GM12878 (cell line): Measurements from ENCODE around the gene NANOG. TPM values are rescaled to one million over a fixed set of nuclear protein-coding genes. Genes with fewer than 3 reads are reported as not detected.

Experiments
- ATAC-seq: fragments of 200-7000 bp; cut with Tn5 transposase; 3 replicates; pipeline ENCODE4 v1.9.1; 2020; ENCODE audit warnings: mild to moderate bottlenecking, moderate library complexity
- BruUV-seq: library from RNA; stranded (reverse); fragments of 400-500 nt; replicated peaks from 2 replicates; lab custom pipeline; 2021; lab: Mats Ljungman, UMichigan
- CTCF ChIA-PET: fragments of 300-600 bp; sonication (Branson Sonifier 250); formaldehyde crosslinking; extraction: SDS; loops from one replicate; lab custom pipeline; 2021; ENCODE audit warnings: inconsistent platforms; lab: Yijun Ruan, JAX
- POLR2A ChIA-PET: fragments of 350-600 bp; formaldehyde crosslinking; extraction: SDS; loops from one replicate; lab custom pipeline; 2021; ENCODE audit warnings: inconsistent platforms; lab: Charles Lee
- RAD21 ChIA-PET: fragments of 300-600 bp; sonication (Branson Sonifier 250); formaldehyde crosslinking; loops from one replicate; lab custom pipeline; 2023; ENCODE audit warnings: antibody characterized with exemption; ENCODE audit not compliant: unreplicated experiment; lab: Charles Lee
- SMC1A ChIA-PET: fragments of 300-600 bp; sonication (Branson Sonifier 250); formaldehyde crosslinking; loops from one replicate; lab custom pipeline; 2023; ENCODE audit not compliant: unreplicated experiment, uncharacterized antibody; lab: Charles Lee
- DNase-seq: peaks from one replicate; pipeline ENCODE4 v3.0.0-alpha.2; 2011; ENCODE audit warnings: low read depth, low spot score
- FAIRE-seq: peaks from 3 replicates; lab custom pipeline; 2011; peaks lifted over from hg19 to GRCh38; lab: Jason Lieb, UNC
- H2AFZ ChIP-seq: 2 replicates; pipeline ENCODE4 v1.6.0; 2011; ENCODE audit warnings: low read depth, low read length, control low read depth; ENCODE audit not compliant: control insufficient read depth
- H3K27ac ChIP-seq: 2 replicates; pipeline ENCODE4 v1.5.1; 2011; ENCODE audit warnings: control low read depth; ENCODE audit not compliant: control insufficient read depth, insufficient read depth
- H3K27me3 ChIP-seq, 2 experiments: replicated peaks in 1 of 2; 2 replicates each; pipeline versions ENCODE4 v1.6.0 to v1.6.1; 2011; ENCODE audit warnings: low read length in 1 of 2; ENCODE audit not compliant: control insufficient read depth in 2 of 2, insufficient read depth in 2 of 2
- H3K36me3 ChIP-seq, 2 experiments: 2 replicates each; pipeline ENCODE4 v1.5.1; 2011; ENCODE audit warnings: low read length in 1 of 2; ENCODE audit not compliant: control insufficient read depth in 2 of 2, insufficient read depth in 2 of 2
- H3K4me1 ChIP-seq: 2 replicates; pipeline ENCODE4 v1.6.1; 2011; ENCODE audit warnings: mild to moderate bottlenecking, low read length, moderate library complexity, mixed read lengths; ENCODE audit not compliant: control insufficient read depth, insufficient read depth
- H3K4me2 ChIP-seq: 2 replicates; pipeline ENCODE4 v1.6.0; 2011; ENCODE audit warnings: control low read depth; ENCODE audit not compliant: control insufficient read depth, insufficient read depth
- H3K4me3 ChIP-seq: fragments of 200-600 bp; sonication (generic); 2 replicates; pipeline ENCODE4 v1.5.1; 2016
- H3K79me2 ChIP-seq: 2 replicates; pipeline ENCODE4 v1.6.0; 2011; ENCODE audit warnings: low read length; ENCODE audit not compliant: control insufficient read depth, insufficient read depth
- H3K9ac ChIP-seq: 2 replicates; pipeline ENCODE4 v1.8.0; 2011; ENCODE audit warnings: low read length, control low read depth, mixed read lengths; ENCODE audit not compliant: control insufficient read depth, insufficient read depth
- H3K9me3 ChIP-seq: replicated peaks from 3 replicates; pipeline ENCODE4 v1.5.1; 2011; ENCODE audit warnings: mild to moderate bottlenecking, low read length; ENCODE audit not compliant: control insufficient read depth, insufficient read depth
- H4K20me1 ChIP-seq: 2 replicates; pipeline ENCODE4 v1.6.0; 2011; ENCODE audit not compliant: control insufficient read depth, insufficient read depth
- CBX3 ChIP-seq: fragments of 200-600 bp; sonication (generic); IDR thresholded peaks from 2 replicates; pipeline ENCODE4 v1.6.1; 2016; ENCODE audit warnings: low read depth, borderline replicate concordance
- MAX ChIP-seq: IDR thresholded peaks from 2 replicates; pipeline ENCODE4 v1.6.1; 2012; ENCODE audit warnings: low read depth, low read length, improper control_type of control experiment
- MEF2B ChIP-seq: fragments of 450-650 bp; IDR thresholded peaks from 2 replicates; pipeline ENCODE4 v1.6.1; 2018; ENCODE audit warnings: mild to moderate bottlenecking, moderate library complexity; ENCODE audit not compliant: partially characterized antibody, poor library complexity, severe bottlenecking
- MLLT1 ChIP-seq: fragments of 450-650 bp; IDR thresholded peaks from 2 replicates; pipeline ENCODE4 v1.6.1; 2016; ENCODE audit warnings: mild to moderate bottlenecking
- NFXL1 ChIP-seq: fragments of 450-650 bp; IDR thresholded peaks from 2 replicates; pipeline ENCODE4 v1.6.1; 2017; ENCODE audit warnings: antibody characterized with exemption, mild to moderate bottlenecking, borderline replicate concordance
- NFYB ChIP-seq: IDR thresholded peaks from 2 replicates; pipeline ENCODE4 v1.6.1; 2011; ENCODE audit warnings: low read depth, mild to moderate bottlenecking, low read length, improper control_type of control experiment, moderate library complexity; ENCODE audit not compliant: insufficient read depth
- PRDM15 ChIP-seq: fragments of 450-650 bp; formaldehyde crosslinking; IDR thresholded peaks from 2 replicates; pipeline ENCODE4 v1.4.0; 2020; ENCODE audit warnings: mild to moderate bottlenecking, moderate library complexity
- RCOR1 ChIP-seq: conservative IDR thresholded peaks from 2 replicates; pipeline ENCODE4 v1.6.1; 2012; ENCODE audit warnings: low read depth, low read length, improper control_type of control experiment
- RUNX3 ChIP-seq: IDR thresholded peaks from 2 replicates; pipeline ENCODE4 v1.6.1; 2012; ENCODE audit warnings: low read length, inconsistent platforms
- WGBS: methylation state at CpG from one replicate; pipeline ENCODE4 v1.1.6; 2016; ENCODE audit warnings: low lambda C conversion rate; ENCODE audit not compliant: insufficient replicate concordance, insufficient coverage; ENCODE audit errors: missing lambda C conversion rate; 5-methylcytosine and 5-hydroxymethylcytosine counted together
- in situ Hi-C: fragments of 300-500 bp; cut with MboI; formaldehyde crosslinking; loops from 9 replicates; pipeline ENCODE4 v1.14.3; 2018; ENCODE audit warnings: mixed read lengths
- intact Hi-C: fragments of 100-400 bp; cut with micrococcal nuclease; formaldehyde crosslinking; loops from one replicate; pipeline ENCODE4 v1.14.2; 2022; ENCODE audit not compliant: unreplicated experiment
- polyA plus RNA-seq, 11 experiments: library from polyadenylated mRNA; depleted of rRNA in 4 of 11; unstranded in 6 of 11; stranded (reverse) in 5 of 11; fragments of >200 nt; fragmentation: Nextera tagmentation in 4 of 11; fragmentation: Illumina TruSeq in 1 of 11; extraction: Ambion mirVana in 4 of 11; extraction: Trizol in 1 of 11; gene quantifications; 1 replicate in 1 of 11; 2 replicates in 10 of 11; pipeline versions ENCODE4 v1.2.1 to v1.2.3, GENCODE V29; 2011 to 2016; ENCODE audit warnings: inconsistent platforms in 2 of 11, missing spikeins in 2 of 11, low read depth in 1 of 11
- total RNA-seq, 4 experiments: library from RNA; depleted of rRNA in 3 of 4; stranded (reverse); fragments of >200 nt in 3 of 4; fragmentation: Illumina TruSeq in 1 of 4; extraction: Trizol in 1 of 4; gene quantifications; 2 replicates each; pipeline versions ENCODE4 v1.2.1 to v1.2.3, GENCODE V29; 2013 to 2021
- TF ChIP-seq, protein P1 (sequence below): fragments of 450-650 bp; IDR thresholded peaks from 2 replicates; pipeline ENCODE4 v1.6.1; 2016; ENCODE audit warnings: mild to moderate bottlenecking

The NANOG gene
- total and polyA plus RNA-seq, 10 of the 15 experiments (the other 5 are each of a cell fraction or from before 2014, with no cell fraction given), result 0.51 TPM; not detected in 9

DNA sequence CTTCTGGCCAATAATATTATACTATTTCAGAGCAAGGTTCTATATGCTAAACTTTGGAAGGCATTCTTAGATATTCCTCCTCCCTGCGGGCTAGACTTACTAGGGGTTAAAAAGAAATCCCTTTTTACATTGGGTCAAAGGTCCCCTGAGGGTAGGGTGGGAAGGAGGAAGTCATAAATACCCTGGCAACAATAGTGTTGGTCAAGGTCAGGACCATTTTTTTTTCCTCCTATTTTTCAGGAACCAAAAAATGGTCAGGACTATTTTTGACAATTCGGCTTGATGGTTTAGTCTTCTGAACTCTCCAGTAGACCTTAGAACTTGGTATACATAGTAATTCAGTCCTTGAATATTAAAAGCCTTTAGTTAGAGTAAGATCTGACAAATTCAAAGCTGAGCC is 4.5 kb upstream of the NANOG start:
- no peaks in the 10 kb centered on the region for H4K20me1 ChIP-seq
- H3K4me1 ChIP-seq, result no peaks in the 10 kb centered on the region
- H3K36me3 ChIP-seq, result no peaks in the 10 kb centered on the region
- no TSS peak for BruUV-seq
- WGBS, result 0% methylated on average over 2 of the region's 2 CpGs
- no peak overlapping the region for H3K27ac ChIP-seq
- no peaks in the 10 kb centered on the region for H3K27me3 ChIP-seq
- no peak for FAIRE-seq
- H3K9ac ChIP-seq, result no peak overlapping the region
- no peaks in the 10 kb centered on the region for H3K79me2 ChIP-seq
- DNase-seq, result no peak
- CTCF ChIA-PET, result no interaction called here
- in situ Hi-C loops, result no loop called here
- TF ChIP-seq NFYB (no peak), RUNX3 (no peak)
- TF ChIP-seq, all 136 proteins: peak for 0
- Histone ChIP-seq H3K4me3 (no peak overlapping the region), H2AFZ (no peak overlapping the region), H3K9me3 (no peaks in the 10 kb centered on the region), H3K4me2 (no peak overlapping the region)
- RAD21 ChIA-PET, result no interaction called here
- intact Hi-C loops, result no loop called here
- no peak for ATAC-seq
- SMC1A ChIA-PET, result no interaction called here
- POLR2A ChIA-PET, result no interaction called here

GRCh38 chr12:7787574-7788293 is 1.5 kb upstream of the NANOG start:
- DNase-seq (no peak), ATAC-seq (no peak), FAIRE-seq (no peak)
- Histone ChIP-seq H4K20me1 (no peaks in the 10 kb centered on the region), H3K9ac (no peak overlapping the region), H3K4me1 (no peaks in the 10 kb centered on the region), H3K27me3 (no peaks in the 10 kb centered on the region; a peak in 1 of 4 replicates), H3K4me2 (no peak overlapping the region), H3K4me3 (no peak overlapping the region), H3K9me3 (no peaks in the 10 kb centered on the region), H2AFZ (no peak overlapping the region), H3K36me3 (no peaks in the 10 kb centered on the region), H3K27ac (no peak overlapping the region), H3K79me2 (no peaks in the 10 kb centered on the region)
- BruUV-seq, result no TSS peak
- ChIA-PET POLR2A (no interaction called here), SMC1A (no interaction called here), RAD21 (no interaction called here), CTCF (no interaction called here)
- intact Hi-C loops (no loop called here), in situ Hi-C loops (no loop called here)
- WGBS, result 46% methylated on average over 13 of the region's 13 CpGs
- TF ChIP-seq MEF2B (no peak), MAX (no peak), NFXL1 (no peak), CBX3 (no peak), PRDM15 (CRISPR knock-in tag) (no peak), RCOR1 (no peak), MLLT1 (no peak)
- TF ChIP-seq, protein P1, sequence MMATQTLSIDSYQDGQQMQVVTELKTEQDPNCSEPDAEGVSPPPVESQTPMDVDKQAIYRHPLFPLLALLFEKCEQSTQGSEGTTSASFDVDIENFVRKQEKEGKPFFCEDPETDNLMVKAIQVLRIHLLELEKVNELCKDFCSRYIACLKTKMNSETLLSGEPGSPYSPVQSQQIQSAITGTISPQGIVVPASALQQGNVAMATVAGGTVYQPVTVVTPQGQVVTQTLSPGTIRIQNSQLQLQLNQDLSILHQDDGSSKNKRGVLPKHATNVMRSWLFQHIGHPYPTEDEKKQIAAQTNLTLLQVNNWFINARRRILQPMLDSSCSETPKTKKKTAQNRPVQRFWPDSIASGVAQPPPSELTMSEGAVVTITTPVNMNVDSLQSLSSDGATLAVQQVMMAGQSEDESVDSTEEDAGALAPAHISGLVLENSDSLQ, result no peak
